ENCODE measurements around the gene SP1. TPM values are rescaled to one million over a fixed set of nuclear protein-coding genes. Genes with fewer than 3 reads are reported as not detected.

The SP1 gene
- polyA plus RNA-seq, 1 donor from 2014 or later: 7.3 TPM

GRCh38 chr12:53376747-53377146 is 3.2 kb upstream of the SP1 start:
- Histone ChIP-seq H4K20me1 (ENCODE audit: insufficient read depth) (no peaks in the 10 kb centered on the region), H3K36me3 (ENCODE audit: insufficient read depth, low read length) (no peaks in the 10 kb centered on the region), H3K9ac (ENCODE audit: low read length) (no peak overlapping the region), H2AFZ (ENCODE audit: low read depth, low read length) (no peak overlapping the region), H3K4me2 (ENCODE audit: low read length) (no peak overlapping the region), H3K27ac (ENCODE audit: low read length) (no peak overlapping the region), H3K4me3 (ENCODE audit: low read length) (no peak overlapping the region), H3F3A (ENCODE audit: insufficient read depth, low read length, poor library complexity, severe bottlenecking) (no peaks in the 10 kb centered on the region), H3K27me3 (ENCODE audit: insufficient read depth, low read depth, low read length) (no peaks in the 10 kb centered on the region), H3K9me3 (ENCODE audit: low read length) (no peaks in the 10 kb centered on the region), H3K9me2 (ENCODE audit: insufficient read depth, low read length) (no peaks in the 10 kb centered on the region), H3K79me2 (replicated peaks; ENCODE audit: insufficient read depth, low read length) (peaks cover 7% of the 10 kb centered on the region)
- no peak for TF ChIP-seq REST (IDR thresholded peaks at IDR 0.05; ENCODE audit: borderline replicate concordance)
- TF ChIP-seq CTCF (IDR thresholded peaks at IDR 0.05; ENCODE audit: poor library complexity, severe bottlenecking): no peak
- TF ChIP-seq TAF1 (IDR thresholded peaks at IDR 0.05; ENCODE audit: low read depth): no peak

GRCh38 chr12:53378222-53378621 is 1.8 kb upstream of the SP1 start:
- no peak overlapping the region for H3K9ac ChIP-seq (ENCODE audit: low read length)
- no peak overlapping the region for H3K4me3 ChIP-seq (ENCODE audit: low read length)
- peak overlapping the region; percentile 82 for H3K27ac ChIP-seq (ENCODE audit: low read length)
- H3F3A ChIP-seq (ENCODE audit: insufficient read depth, low read length, poor library complexity, severe bottlenecking): no peaks in the 10 kb centered on the region
- no peaks in the 10 kb centered on the region for H4K20me1 ChIP-seq (ENCODE audit: insufficient read depth)
- H3K79me2 ChIP-seq (replicated peaks; ENCODE audit: insufficient read depth, low read length): peaks cover 21% of the 10 kb centered on the region
- H3K9me3 ChIP-seq (ENCODE audit: low read length): no peaks in the 10 kb centered on the region
- TF ChIP-seq TAF1 (IDR thresholded peaks at IDR 0.05; ENCODE audit: low read depth): no peak
- no peak for TF ChIP-seq SMC3 (conservative IDR thresholded peaks at IDR 0.05; ENCODE audit: poor library complexity)
- no peak for TF ChIP-seq EP300 (conservative IDR thresholded peaks at IDR 0.05; ENCODE audit: poor library complexity, severe bottlenecking)
- TF ChIP-seq POLR2AphosphoS5 (IDR thresholded peaks at IDR 0.05): no peak
- no peak for TF ChIP-seq RAD21 (conservative IDR thresholded peaks at IDR 0.05)
- no peak for TF ChIP-seq MXI1 (conservative IDR thresholded peaks at IDR 0.05; ENCODE audit: poor library complexity, severe bottlenecking)
- no peak for TF ChIP-seq EZH2 (IDR thresholded peaks at IDR 0.05; ENCODE audit: borderline replicate concordance, insufficient read depth, low read length, poor library complexity, severe bottlenecking)
- no peak for TF ChIP-seq CTCF (IDR thresholded peaks at IDR 0.05; ENCODE audit: poor library complexity, severe bottlenecking)
- TF ChIP-seq REST (IDR thresholded peaks at IDR 0.05; ENCODE audit: borderline replicate concordance): no peak
- H2AFZ ChIP-seq (ENCODE audit: low read depth, low read length): no peak overlapping the region
- H3K27me3 ChIP-seq (ENCODE audit: insufficient read depth, low read depth, low read length): no peaks in the 10 kb centered on the region
- no peaks in the 10 kb centered on the region for H3K9me2 ChIP-seq (ENCODE audit: insufficient read depth, low read length)
- no peak overlapping the region for H3K4me2 ChIP-seq (ENCODE audit: low read length)
- H3K36me3 ChIP-seq (ENCODE audit: insufficient read depth, low read length): peaks cover 10% of the 10 kb centered on the region

Measured in neural cell (in vitro differentiated cells).